ENCODE data around the gene SPRYD3.
"Not testable (repeated sequence)": the region's sequence is repeated elsewhere in the genome, so short reads cannot be mapped to it uniquely, and the experiment has no call there.

Gene SPRYD3

DNA sequence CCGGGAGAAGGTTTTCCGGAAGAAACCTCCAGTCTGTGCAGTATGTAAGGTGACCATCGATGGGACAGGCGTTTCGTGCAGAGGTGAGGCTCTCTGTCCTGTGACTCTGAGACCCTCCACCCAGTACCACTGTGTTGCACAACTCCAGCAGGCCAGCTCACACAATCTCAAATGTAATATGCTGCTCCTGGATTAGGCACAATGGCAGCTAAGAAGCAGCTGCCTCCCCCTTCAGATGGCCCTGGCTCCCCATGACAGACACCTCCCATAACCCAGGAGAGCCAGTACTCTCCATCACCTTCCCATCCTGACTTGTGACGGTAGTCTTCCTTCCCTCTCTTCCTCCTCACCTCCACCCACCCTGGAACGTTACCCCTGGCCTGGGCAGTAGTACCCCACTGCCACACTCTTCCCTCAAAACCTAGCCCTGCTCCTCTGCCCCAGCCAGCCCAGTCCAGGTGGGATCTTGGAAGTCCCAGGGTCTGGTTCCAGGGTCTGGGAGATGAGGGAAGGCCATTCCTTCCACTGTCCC, 27.2 kb downstream of the SPRYD3 start:
- DNase-seq (ENCODE audit: low spot score), result no peak

DNA sequence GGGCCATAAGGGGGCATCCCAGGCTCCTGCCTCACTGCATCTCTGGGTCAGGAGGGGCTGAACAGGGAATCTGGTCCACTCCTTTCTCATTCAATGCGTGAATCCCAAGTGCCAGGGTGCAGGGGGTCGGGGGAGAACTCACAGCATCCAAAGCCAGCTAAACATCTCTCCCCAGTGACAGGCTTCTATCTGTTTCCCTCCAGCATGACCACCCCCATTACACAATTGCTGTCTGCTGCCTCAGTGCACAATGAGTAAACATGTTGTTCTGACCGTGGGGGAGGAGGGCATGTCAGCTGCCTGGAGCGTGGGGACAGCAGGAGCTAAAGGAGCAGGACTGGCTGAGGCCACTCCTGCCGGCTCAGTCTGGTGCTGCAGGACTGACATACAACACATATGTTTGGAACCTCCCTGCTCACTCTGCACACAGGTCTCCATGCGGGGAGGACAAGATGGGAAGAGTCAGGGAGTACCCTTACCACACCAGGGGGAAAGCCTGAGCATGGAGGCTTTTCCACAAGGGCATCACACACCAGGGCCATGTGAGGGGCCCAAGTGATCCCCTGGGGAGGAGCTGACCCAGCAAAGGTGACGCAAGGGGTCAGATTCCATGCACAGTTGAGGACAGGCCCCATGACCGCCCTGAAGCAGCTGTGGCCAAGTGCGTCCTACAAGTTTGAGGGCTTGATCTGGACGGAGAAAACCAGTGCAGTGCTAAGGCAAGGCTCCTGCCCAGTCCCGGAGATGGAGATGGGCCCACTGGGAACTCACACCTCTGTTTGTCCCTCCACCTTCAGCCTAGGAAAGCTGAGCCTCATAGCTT, 27.9 kb downstream of the SPRYD3 start:
- peak; percentile 59 for DNase-seq (ENCODE audit: low spot score)

- no peak for DNase-seq (ENCODE audit: low spot score)
These were observed 28.6 kb downstream of the SPRYD3 start for GRCh38 chr12:53050426-53051057.

GRCh38 chr12:53049571-53050318, 29.4 kb downstream of the SPRYD3 start, which contains the start of gene TNS2:
TNS2 (plus strand) TSS chr12:53050065; CDS start chr12:53050186, 121 bp downstream.
- DNase-seq (ENCODE audit: low spot score), result no peak

DNA sequence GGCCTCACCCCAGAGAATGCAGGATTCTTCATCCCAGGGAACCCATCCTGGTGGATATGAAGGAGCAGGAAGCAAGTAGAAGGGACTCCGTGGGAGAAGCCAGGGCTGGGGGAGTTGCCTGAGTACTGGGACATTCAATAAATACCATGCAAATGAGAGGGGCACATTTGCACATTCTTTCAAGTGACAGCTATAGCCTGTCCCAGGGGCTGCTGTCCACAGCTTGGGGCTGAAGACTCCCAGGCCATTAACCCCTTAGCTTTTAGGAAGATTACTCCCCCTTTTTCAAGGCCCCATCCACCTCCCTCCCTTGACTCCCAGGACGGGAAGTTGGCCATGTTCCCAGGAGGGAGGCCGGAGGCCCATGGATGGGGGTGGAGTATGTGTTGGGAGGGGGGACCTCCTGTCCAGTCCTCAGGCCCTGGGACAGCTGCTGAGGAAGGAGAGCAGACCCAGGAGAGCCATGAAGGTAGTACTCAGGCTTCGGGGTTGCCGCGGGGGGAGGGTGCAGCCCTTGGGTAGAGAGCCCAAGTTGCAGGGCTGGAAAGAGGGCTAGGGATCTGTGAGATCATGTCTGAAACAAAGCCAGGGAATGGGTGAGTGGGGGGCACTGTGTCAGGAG, 30.3 kb downstream of the SPRYD3 start:
- no peak for DNase-seq (ENCODE audit: low spot score)

DNA sequence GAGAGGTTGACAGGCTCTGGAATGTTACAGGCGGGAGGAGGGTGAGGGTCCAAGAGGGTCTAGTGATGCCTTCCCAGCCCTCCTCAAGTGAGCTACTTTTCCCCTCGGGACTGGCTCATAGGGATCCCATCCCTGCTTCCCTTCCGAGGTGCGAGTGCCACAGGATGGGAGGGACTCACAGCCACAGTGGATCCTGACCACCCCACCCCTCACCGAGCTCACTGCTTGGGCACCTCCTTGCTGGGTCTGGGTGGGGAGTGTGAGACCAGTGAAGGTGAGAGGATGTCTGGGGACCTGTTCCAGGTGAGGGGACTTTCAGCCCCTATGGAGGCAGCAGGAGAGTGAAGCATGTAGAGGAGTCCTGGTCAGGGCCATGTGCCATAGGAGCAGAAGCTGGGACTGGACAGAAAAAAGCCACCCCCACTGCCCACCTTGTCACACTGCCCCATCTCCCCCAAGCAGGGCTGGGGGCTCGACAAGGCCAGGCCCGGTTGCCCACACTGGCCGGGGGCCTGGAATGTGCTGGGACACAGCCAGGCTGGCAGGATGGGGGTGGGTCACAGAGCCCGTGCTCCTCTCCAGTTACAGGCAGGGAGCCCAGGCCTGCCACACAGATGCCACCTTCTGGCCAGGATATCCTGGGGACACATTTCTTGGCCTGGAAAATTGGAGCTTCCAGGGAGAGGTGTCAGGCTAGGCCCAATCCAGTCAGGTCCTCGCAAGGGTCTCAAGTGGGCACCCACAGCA, 31.0 kb downstream of the SPRYD3 start:
- DNase-seq (ENCODE audit: low spot score), result peak; percentile 29

- peak; percentile 76 for DNase-seq (ENCODE audit: low spot score)
These were observed 31.8 kb downstream of the SPRYD3 start for GRCh38 chr12:53047221-53048032.

DNA sequence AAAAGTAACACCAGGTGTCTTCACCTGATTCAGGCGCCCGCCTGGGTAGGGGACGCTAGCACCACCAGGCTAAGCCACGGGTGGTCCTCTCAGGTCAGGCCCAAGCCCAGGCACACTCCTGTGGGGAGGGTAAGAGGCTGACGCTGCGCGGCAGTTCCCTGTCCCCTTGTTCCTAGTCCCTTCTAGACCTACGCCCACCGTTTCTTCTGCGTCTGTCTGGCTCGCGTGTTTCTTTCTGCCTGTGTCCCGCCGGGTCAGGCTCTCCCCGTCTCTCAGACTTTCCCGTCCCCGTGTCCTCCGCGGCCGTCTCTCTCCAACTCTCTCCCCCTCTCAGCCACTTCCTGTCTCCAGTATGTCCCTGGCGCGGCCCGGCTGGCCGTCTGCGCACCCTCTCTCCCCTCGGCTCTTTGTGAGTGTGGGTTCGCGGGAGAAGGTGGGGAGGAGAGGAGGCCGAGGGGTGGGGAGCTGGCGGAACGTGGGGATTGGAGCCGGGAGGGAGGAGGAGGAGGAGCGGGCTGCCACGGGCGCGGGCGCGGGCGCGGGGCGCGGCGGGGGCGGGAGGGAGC, 32.5 kb downstream of the SPRYD3 start:
- peak; percentile 60 for DNase-seq (ENCODE audit: low spot score)

- DNase-seq (ENCODE audit: low spot score), result no peak
These were observed 33.5 kb downstream of the SPRYD3 start for GRCh38 chr12:53045696-53046045.

DNA sequence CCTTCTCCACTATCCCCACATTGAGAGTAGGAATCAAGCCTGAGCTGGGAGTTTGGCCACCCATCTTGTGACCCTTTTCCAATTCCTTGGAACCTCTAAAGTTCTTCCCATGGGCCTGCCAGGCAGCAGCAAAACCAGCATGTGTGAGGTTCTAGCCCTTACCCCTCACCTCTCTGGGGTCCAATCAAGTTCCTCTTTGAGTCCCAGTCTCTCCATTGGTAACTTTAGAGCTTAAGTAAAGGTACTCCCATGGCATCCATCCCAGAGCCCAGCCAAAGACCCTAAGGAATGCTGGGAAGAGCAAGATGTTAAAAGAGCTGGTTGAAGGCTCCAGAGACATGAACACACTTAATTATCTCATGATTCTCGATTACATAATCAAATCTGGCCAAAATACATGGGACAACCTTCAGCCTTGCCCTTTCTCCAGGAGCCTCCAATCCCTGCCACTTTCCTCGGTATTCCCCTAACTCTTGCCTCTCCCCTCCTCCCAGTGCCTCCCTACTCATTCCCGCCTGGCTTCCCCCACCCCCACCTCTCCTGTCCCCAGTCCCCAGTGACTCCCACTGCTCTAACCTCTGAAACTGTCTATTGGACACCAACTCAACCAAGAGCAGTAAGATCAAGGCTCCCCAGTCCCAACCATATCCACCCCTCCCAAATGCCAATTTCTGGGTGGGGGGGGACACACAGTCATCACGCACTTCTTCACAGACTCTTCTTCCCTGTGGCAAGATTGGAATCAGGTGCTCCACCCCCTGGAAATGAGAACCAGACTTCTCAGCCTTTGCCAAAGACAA, 34.1 kb downstream of the SPRYD3 start:
- DNase-seq (ENCODE audit: low spot score), result no peak

DNA sequence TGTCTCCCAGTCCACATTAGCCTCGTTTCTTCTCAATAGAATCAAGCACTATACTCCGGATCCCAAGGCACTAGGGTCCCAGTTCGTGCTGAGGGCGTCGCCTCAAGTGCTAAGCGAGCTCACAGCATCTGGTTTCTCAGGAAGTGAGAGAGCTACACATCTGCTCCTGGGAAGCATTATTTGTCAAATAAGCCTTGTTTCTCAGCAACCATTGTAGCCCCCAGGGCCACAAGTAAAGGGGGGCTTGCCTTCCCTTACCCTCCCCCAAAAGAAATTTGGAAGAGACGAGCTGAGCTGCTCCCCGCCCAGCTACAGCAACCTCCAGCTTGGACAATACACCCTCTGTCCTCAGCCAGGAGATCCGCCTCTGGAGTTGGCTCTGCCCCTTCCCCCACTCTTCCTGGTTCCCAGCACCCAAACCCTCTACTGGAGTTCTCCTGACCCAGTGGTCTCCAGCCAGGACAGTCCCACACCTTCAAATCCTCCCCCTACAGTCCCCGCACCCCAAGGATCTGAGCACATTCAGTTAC, 35.1 kb downstream of the SPRYD3 start:
- DNase-seq (ENCODE audit: low spot score), result peak; percentile 34

GRCh38 chr12:53042607-53043454, 36.4 kb downstream of the SPRYD3 start:
- DNase-seq (ENCODE audit: low spot score), result peak; percentile 42

DNA sequence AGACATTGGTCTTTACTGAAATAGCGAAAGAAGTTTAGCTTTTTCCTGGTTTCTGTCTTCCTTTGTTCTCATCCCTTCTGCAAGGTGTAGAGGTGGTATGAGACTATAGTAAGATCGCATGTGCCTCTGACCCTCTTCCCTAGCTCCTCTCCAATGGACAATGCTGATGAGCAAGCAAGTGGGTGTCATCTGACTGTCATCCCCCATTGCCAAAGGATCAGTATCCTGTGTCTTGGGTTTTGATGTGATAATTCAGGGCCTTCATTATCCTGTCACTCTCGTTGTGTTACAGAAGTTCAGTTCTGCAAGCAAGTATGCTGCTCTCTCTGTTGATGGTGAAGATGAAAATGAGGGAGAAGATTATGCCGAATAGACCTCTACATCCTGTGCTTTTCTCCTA, 39.3 kb downstream of the SPRYD3 start:
- no peak for DNase-seq (ENCODE audit: low spot score)

DNA sequence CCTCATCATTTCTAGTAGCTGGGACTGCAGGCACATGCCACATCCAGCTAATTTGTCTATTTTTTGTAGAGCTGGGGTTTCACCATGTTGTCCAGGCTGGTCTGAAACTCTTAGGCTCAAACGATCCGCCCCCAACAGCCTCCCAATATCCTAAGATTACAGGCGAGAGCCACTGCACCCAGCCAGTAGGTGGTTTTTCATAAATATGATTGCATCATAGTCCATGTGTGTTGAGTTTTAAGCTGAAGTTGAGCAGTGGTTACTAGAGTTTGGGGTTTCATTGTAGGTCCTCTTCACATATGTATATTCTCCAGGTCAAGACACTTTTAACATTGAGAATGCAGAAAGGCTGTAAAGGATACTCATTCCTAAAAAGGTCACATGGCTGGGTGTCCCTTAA, 42.4 kb downstream of the SPRYD3 start:
- no peak for DNase-seq (ENCODE audit: low spot score)

- DNase-seq (ENCODE audit: low spot score), result no peak
These were observed 44.7 kb downstream of the SPRYD3 start for GRCh38 chr12:53034459-53034858.

DNA sequence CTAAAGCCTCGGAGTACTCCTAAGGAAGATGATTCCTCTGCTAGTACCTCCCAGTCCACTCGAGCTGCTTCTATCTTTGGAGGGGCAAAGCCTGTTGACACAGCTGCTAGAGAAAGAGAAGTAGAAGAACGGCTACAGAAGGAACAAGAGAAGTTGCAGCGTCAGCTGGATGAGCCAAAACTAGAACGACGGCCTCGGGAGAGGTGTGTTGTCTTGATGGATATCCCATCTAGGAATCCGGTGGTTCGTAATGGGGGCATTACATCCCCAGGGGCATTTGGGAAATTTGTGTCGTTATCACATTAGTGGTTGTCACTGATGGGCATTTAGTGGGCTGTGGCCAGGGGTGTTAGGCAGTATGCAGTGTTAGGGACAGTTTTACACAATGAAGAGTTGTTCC, 45.4 kb downstream of the SPRYD3 start:
- not testable (repeated sequence) for DNase-seq (ENCODE audit: low spot score)

DNA sequence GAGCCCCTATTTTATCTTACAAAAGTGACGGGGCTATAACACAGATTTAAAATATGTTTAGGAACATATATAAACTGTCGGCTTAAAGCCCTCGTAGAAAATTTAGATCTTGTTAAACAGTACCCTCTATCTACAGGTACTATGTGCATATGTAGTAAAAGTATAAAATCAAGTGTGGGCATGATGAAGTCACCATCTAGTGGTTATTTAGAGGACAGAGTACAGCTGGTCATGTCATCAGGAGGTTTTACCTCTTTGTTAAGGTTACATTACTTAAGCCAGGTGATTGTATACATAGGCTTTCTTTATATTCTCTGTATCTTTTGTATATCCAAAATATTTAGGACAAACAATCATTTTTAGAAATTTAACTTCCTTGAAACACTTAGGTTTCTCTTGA, 47.6 kb downstream of the SPRYD3 start:
- no peak for DNase-seq (ENCODE audit: low spot score)

DNA sequence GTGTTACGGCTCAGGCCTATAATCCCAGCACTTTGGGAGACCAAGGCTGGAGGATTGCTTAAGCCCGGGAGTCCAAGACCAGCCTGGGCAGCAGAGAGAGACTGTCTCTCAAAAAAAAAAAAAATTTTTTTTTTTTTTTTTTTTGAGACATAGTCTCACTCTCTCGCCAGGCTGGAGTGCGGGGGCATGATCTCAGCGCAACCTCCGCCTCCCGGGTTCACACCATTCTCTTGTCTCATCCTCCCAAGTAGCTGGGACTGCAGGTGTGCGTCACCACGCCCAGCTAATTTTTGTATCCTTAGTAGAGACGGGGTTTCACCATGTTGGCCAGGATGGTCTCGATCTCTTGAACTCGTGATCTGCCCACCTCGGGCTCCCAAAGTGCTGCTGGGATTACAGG, 52.2 kb downstream of the SPRYD3 start:
- DNase-seq (ENCODE audit: low spot score), result not testable (repeated sequence)

All from NAMALWA (cell line).